Occipital lobe (tissue), 2 donors: ENCODE data around the gene ANO4. TPM values are rescaled to one million over a fixed set of nuclear protein-coding genes. Genes with fewer than 3 reads are reported as not detected.
"Not testable (repeated sequence)": the region's sequence is repeated elsewhere in the genome, so short reads cannot be mapped to it uniquely, and the experiment has no call there.

Experiments used
- DNase-seq: peaks from one replicate; lab custom pipeline; 2025; lab: John Stamatoyannopoulos, UW
- total RNA-seq: library from RNA; depleted of rRNA; stranded (reverse); fragments of >200 nt; gene quantifications from one replicate; pipeline ENCODE4 v1.2.3, GENCODE V29; 2014

ANO4 gene
- total RNA-seq, 1 donor from 2014 or later: 75.5 TPM

DNA sequence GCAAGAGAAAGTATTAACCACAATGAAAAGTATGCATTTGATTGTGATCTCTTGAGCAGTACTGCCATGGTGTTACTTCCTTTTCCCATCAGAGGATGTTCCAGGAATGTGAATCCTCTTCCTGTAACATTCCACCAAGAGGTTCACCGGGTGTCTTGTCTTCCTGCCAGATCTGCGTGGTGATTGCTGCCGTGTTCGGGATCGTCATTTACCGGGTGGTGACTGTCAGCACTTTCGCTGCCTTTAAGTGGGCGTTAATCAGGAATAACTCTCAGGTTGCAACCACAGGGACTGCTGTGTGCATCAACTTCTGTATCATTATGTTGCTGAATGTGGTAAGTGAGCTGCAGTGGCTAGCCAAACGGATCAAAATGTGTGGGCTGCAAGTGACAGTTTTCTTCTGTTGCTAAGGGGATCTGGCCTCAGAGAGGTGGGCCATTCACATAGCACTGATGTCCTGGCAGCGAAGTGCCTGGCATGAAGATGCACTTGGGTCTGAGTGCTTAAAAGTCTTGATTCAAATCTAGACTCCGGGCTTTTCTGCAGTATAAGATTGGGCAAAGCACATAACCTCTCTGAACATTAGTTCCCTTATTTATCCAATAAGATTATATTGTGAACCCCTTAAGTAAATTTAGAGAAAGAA is 292.0 kb downstream of the ANO4 start:
- DNase-seq: no peak

DNA sequence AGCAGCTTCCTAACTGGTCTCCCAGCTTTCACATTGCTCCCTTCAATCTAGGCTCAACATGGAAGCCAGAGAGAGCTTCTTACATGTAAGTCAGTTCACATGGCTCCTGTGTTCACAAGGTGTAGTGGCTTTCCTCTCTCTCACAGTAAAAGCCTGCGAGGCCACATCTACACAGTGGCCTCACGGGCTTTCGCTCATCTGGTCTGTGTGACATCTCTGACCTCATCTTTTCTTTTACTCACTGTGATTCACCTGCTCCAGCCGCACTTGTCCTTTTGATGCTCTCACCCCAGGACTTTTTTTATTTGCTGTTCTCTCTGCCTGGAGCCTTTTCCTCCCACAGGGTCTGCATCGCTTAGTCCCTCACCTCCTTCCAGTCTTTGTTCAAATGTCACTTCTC is 293.3 kb downstream of the ANO4 start:
- DNase-seq: no peak

DNA sequence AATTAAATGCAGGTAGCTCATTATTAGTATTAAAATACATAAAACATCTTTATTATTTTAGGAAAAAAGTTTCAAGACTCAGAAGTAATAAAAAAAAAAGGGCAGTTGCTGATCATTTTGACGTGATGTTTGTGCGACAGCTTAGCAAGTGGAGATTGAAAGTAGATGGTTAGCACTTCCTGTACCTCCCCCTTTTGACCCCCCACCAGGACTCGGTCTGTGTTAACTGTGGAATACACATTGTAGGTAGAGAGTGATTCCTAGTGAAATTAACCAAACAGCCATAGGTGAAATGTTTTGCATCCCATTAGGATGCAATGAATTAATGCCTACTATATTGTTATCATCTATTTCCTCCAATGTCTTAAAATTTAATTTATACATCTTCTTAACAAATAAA is 294.7 kb downstream of the ANO4 start:
- no peak for DNase-seq

DNA sequence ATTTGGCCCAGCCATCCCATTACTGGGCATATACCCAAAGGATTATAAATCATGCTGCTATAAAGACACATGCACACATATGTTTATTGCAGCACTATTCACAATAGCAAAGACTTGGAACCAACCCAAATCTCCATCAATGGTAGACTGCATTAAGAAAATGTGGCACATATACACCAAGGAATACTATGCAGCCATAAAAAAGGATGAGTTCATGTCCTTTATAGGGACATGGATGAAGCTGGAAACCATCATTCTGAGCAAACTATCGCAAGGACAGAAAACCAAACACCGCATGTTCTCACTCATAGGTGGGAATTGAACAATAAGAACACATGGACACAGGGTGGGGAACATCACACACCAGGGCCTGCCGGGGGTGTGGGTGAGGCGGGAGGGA is 295.6 kb downstream of the ANO4 start:
- not testable (repeated sequence) for DNase-seq

DNA sequence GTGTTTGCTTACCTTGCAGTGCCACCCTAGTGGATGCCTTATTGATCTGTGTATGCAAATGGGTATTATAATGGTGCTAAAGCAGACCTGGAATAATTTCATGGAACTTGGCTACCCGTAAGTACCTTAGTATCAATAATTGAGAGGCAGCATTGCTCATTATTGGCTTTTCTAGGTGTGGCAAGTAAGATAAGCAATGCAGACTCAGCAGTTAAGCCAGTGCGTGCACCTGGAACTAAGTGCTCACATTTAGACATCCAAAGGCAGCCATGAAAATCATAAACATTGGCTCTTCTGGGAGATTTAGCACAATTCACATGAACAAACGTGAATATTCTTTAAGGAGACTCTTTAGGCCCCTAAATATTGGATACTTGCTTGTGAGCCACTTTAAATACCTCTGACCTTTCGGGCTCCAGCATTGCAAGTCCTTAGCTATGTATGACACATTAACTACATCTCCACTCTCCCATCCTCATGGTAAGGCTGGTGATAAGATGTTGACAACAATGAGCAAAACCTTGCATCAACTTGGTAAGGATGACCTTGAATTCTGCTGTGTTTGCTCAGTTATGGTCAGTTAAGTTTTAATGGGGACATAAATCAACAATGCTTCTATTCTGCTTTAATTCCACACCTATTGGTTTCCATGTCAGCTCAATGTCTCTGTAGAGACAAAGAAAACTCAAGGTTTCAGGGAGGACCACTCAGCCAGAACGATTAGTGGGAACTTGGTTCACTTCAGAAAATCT is 303.4 kb downstream of the ANO4 start:
- DNase-seq: no peak

DNA sequence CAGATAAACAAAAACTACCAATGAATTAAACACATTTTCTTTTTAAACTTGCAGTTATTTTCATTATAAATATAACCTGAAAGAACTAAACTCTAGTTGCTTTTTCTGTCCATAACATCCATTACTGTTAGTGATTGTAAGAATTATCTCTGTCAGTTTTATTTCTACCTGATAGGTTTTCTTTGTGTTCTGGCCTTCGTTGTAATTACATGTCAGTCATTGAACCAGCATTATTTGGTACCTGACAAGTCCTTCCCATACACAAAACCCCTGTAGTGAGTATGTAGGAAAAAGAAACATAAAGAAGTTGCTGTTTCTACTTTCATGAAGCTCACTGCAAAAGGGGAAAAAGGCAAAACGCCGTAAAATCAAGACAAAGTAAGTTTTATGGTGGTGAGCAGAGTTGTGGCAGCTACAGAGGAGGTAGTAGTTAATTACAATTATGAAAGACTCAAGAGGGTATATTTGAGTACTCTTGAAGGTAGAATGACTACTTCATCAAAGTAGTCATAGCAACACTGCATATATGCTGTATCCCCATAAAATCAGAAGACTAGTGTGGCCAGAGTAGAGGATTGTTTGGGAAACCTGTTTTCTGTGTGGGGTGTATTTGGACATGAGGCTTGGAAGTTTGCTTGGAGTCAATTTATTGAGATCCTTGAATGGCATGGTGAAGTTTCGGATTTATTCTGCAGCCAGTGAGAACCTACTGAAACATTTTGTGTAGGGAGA is 312.6 kb downstream of the ANO4 start:
- no peak for DNase-seq

DNA sequence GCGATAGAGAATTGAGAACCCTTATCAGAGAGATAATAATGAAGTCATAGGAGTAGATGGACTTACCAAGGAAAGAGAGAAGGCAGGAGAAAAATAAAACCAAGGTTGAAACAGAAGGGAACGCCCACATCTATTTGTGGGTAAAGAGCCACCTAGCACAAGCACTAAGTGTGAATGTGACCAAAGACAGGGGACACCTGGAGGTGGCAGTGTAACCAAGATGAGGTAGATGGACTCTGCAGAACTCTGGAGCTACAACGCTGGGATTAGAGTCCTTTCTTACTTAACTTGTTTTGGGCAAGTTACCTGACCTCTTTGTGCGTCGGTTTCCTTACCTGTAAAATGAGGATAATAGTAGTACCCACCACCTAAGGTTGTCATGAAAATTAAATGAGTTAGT is 313.6 kb downstream of the ANO4 start:
- no peak for DNase-seq

DNA sequence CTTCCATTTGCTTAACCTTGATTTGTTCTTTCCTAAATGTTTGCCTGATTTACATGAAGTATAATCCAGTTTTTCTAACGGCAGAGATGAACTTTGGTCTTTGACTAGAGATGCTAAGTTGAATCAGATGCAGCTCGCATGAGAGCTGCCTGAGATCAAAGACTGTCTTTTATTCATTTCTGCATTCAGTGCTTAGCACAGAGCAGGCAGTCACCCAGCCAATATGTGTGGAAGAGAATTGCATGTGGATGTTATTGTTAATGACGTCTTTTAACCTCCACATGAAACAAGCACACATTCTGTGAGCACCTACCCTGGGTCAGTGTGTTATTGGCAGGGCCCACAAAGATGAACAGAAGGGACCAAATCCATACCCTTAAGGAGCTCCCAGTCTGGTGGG is 316.3 kb downstream of the ANO4 start:
- DNase-seq: no peak

DNA sequence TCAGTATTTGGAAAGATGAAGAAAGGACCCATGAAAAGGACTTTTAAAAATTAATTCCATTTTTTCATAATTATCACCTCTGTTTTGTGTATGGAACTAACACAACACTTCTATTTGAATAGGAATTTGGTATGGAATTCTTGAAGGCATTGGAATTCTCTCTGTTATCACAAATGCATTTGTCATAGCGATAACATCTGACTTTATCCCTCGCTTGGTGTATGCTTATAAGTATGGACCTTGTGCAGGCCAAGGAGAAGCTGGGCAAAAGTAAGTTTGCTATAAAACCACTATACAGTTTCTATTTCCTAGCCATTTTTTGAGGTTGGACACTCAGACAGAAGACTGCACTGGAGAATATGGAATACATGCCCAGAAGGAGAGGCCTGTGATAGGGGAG is 316.9 kb downstream of the ANO4 start:
- no peak for DNase-seq

DNA sequence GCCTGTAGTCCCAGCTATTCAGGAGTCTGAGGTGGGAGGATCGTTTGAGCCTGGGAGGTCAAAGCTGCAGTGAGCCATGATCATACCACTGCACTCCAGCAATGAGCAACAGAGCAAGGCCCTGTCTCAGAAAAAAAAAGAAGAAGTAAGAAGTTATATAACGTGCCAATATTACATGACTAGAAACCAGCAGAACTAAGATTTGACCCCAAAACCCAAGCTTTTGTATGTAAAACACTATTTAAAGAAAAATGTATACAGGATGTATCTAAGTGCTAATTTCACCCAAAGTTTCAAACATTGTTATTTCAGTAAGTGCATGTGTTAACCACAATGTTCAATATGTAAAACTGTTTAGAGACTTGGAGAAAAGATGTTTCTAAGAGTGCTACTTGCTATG is 320.8 kb downstream of the ANO4 start:
- DNase-seq: no peak

DNA sequence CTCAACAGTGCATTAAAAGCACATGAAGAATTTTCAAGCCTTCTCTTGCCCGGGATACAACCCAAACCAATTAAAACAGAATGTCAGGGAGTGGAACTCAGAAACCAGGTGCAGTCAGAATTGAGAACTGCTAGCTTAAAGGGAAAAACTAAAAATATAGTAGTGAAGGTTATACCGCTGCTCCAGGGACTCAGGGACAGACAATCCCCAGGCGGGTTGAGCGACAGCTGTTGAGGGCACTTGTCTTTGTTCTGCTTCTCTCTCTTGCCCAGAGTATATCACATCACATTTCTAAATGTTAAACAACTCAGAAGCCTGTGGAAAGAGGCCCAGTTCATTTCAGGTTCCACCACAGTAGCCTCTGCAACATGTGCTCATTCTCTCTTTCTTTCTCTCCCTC is 322.3 kb downstream of the ANO4 start:
- no peak for DNase-seq

DNA sequence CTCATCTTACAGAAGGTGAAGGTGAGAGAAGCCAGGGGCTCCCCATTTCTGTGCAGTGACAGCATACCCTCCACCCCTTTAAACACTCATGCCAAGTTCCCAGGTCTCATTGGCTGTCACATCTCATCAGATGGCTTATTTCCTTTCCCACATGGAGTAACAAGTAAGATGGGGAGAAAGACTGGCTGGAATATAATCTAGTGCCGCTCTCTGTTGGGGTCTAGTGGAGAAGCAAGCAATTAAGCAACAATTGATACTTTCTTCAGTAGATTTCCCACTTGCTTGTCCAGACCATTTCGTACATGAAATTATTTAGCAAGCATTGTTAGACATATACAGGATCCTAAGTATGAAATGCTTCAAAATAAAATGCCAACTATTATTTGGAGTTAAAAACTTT is 323.3 kb downstream of the ANO4 start:
- DNase-seq: no peak

DNA sequence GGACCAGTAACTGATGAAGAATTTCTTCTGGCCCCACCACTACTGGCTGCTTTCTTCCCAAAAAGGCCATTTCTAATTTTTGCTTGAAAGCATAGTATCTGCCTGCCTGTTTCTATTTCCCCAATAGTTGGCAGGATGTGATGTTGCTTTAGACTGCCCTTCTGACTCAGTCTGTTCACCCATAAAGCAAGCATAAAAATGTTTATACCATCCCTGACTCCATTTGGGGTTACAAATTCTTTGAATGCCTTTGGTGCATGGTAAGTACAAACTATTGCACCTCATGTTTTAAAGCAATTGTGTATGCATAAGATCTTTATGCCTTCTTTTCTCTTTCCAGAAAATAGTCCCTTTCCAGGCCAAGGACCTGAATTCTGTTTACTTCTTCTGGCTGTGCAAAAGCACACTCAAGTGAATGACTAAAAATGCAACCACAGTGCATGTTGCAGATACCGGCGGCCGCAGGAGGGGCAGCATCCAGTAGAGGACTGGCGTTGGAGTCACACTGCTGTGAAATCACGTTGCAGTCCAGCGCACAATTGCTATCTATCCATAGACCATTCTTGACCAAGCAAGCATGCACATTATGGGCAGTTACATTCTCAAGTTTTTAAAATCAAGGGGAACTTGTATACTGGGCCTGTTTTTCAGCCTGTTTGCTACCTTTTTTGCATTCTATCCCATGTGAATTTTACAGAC is 333.1 kb downstream of the ANO4 start:
- DNase-seq: no peak

DNA sequence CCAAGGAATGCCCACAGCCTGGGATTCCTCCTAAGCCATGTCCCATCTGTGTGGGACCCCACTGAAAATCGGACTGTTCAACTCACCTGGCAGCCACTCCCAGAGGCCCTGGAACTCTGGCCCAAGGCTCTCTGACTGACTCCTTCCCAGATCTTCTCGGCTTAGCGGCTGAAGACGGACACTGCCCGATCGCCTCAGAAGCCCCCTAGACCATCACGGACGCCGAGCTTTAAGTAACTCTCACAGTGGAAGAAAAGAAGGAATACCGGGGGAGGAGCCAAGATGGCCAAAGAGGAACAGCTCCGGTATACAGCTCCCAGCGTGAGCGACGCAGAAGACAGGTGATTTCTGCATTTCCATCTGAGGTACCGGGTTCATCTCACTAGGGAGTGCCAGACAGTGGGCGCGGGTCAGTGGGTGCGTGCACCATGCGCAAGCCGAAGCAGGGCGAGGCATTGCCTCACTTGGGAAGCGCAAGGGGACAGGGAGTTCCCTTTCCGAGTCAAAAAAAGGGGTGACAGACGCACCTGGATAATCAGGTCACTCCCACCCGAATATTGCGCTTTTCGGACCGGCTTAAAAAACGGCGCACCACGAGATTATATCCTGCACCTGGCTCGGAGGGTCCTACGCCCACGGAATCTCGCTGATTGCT is 351.3 kb downstream of the ANO4 start:
- not testable (repeated sequence) for DNase-seq

DNA sequence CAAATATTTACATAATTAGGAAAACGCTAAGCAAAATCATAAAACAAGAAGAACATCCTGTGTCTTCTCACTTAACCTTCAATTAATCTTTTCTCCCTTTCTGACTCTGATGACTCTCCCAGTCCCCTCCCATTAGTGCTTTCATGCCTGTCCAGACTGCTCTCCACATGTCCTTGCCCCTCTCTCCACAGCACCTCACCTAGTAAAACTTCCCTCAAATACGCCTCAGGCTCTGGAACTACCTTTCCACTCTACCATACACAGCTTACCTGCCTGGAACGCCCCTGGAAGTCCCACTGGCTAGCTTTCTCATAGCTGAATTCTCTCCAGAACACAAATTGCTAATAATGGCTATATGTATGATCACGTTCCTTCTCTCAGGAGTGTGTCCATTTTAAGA is 370.7 kb downstream of the ANO4 start:
- no peak for DNase-seq

DNA sequence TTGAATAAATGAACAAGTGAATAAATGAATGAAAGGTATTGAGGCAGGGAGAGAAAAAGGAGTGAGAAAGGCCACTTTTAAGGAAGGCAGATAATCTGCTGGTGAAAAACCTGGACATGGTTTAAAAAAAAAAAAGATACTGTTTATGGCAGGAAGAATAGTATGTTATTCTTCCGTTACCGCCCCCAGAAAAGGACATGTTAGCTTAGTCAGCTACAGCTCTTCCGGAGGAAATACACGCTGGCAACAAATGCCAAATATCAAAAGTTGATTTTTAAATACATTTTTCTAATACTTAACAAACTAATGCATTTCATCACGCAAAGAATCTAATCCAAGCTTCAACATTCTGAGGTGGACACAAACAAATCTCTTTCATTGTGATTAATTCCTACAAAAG is 372.3 kb downstream of the ANO4 start:
- no peak for DNase-seq

DNA sequence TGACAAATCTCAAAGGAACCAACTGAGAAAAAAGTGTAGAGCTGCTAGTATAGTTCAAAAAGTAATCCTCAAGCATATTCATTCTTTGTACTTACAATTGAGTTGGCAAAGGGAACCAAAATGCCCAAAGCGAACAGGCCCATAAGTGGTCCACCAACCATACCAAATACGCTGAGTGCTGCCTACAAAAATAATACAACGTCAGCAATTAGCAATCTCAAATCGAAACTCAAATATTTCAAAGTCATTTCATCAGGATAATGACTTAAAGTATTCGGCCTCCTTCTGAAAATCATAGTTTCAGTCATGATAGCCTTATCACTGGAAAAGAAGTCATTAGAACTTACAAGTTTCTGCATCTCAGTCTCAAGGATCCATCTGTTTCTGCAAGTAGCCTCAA is 373.4 kb downstream of the ANO4 start:
- DNase-seq: no peak

DNA sequence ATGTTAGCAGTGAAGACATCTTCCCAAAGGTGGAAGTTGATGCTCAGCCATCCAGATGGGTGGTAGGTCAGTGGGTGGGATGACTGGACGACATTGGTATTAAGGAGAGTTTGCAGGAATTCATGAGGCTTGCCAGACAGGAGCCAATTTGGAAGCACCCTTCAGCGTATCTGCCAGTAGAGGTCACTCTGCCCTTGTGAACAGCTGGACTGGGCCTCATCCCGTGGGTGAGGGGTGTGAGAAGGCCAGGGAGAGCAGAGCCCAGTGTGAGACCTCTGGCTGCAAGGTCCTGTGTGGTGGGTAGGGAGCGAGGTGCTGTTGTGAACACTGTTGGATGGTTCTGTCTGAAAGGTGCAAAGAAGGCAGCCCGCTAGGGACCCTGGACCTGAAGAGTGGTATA is 377.7 kb downstream of the ANO4 start:
- no peak for DNase-seq

DNA sequence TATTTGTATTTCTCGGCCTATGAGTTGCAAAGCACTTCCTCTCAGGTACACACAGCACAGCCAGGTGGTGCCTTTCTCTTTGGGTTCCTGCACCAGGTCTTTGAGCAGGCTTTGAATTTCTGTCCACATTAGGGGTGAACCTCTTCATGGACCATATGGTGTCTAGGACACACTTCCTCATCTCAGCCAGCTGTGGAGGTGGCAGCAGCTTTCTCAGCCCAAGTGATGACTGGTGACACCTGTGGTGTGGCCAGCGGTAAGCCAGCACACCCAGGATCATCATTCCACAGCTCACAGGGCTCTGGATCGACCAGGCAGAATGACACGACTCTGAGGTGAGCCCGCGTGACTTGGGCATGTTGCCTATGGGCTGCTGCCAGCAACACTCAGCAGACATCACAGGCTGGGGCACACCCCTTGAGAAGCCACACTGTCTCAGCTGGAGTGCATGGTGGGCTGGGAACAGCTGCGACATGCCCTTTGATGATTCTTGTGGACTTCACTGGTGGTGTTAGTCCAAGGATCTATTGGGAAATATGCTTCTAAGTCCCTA is 378.7 kb downstream of the ANO4 start:
- DNase-seq: no peak

DNA sequence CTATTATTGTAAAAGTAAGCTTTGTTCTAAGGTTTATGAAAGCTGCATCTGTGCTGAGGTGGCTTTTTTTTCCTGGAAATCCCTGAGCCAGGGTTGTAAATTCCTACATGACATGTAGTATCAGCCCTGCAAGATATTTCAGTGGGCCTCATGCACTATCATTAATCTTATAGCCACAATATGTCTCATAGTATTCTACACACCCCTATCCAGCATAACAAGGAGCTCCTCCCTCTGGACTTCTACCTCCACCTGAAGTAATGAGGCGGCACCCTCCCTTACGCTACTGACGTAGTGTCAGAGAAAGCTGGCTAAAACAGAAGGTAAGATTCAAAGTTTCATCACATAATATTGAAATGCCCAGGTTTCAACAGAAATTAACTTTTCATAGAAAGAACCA is 380.0 kb downstream of the ANO4 start:
- DNase-seq: no peak
